T-helper 1 cell treated with Interleukin-12 subunit alpha and Interleukin-12 subunit beta and Interleukin-4 antibody, amounts not matched to agents 30 μg/mL and 1 μg/mL, for 36 hours (primary cell): Measurements from ENCODE around the gene GRIN3B.

Experiments
- H3K27ac Mint-ChIP-seq: one replicate; pipeline ENCODE4 v1.8.0; 2021; ENCODE audit warnings: mild to moderate bottlenecking, mixed read lengths
- H3K27me3 Mint-ChIP-seq: one replicate; pipeline ENCODE4 v1.8.0; 2021; ENCODE audit warnings: low read depth, mixed read lengths
- H3K36me3 Mint-ChIP-seq: one replicate; pipeline ENCODE4 v1.8.0; 2021; ENCODE audit warnings: low read depth, mixed read lengths
- H3K4me1 Mint-ChIP-seq: one replicate; pipeline ENCODE4 v1.8.0; 2021; ENCODE audit warnings: low read depth, mixed read lengths
- H3K4me3 Mint-ChIP-seq: one replicate; pipeline ENCODE4 v1.8.0; 2021; ENCODE audit warnings: mild to moderate bottlenecking, moderate library complexity, mixed read lengths
- H3K9me3 Mint-ChIP-seq: one replicate; pipeline ENCODE4 v1.8.0; 2021; ENCODE audit warnings: mixed read lengths

GRIN3B gene

GRCh38 chr19:1004803-1005664 lies 4.8 kb downstream of the GRIN3B start:
- H3K4me3 Mint-ChIP-seq: no peak overlapping the region
- peaks cover 10% of the 10 kb centered on the region for H3K27me3 Mint-ChIP-seq
- peaks cover 8% of the 10 kb centered on the region for H3K36me3 Mint-ChIP-seq
- no peaks in the 10 kb centered on the region for H3K9me3 Mint-ChIP-seq
- no peak overlapping the region for H3K27ac Mint-ChIP-seq
- no peaks in the 10 kb centered on the region for H3K4me1 Mint-ChIP-seq

GRCh38 chr19:1006711-1007398 lies 6.6 kb downstream of the GRIN3B start:
- Mint-ChIP-seq H3K9me3 (no peaks in the 10 kb centered on the region), H3K36me3 (peaks cover 8% of the 10 kb centered on the region)

GRCh38 chr19:1007399-1008251 lies 7.4 kb downstream of the GRIN3B start:
- H3K4me1 Mint-ChIP-seq: no peaks in the 10 kb centered on the region
- H3K9me3 Mint-ChIP-seq: no peaks in the 10 kb centered on the region
- H3K4me3 Mint-ChIP-seq: no peak overlapping the region
- H3K36me3 Mint-ChIP-seq: peaks cover 8% of the 10 kb centered on the region
- peaks cover 2% of the 10 kb centered on the region for H3K27me3 Mint-ChIP-seq
- no peak overlapping the region for H3K27ac Mint-ChIP-seq

More at GRCh38 chr19:1006711-1007398, 6.6 kb downstream of the GRIN3B start:
- H3K27ac Mint-ChIP-seq: no peak overlapping the region
- H3K4me1 Mint-ChIP-seq: no peaks in the 10 kb centered on the region
- no peak overlapping the region for H3K4me3 Mint-ChIP-seq
- peaks cover 5% of the 10 kb centered on the region for H3K27me3 Mint-ChIP-seq

GRCh38 chr19:1008268-1009040 lies 8.2 kb downstream of the GRIN3B start:
- no peaks in the 10 kb centered on the region for H3K9me3 Mint-ChIP-seq
- H3K27ac Mint-ChIP-seq: no peak overlapping the region
- H3K27me3 Mint-ChIP-seq: no peaks in the 10 kb centered on the region
- no peak overlapping the region for H3K4me3 Mint-ChIP-seq
- no peaks in the 10 kb centered on the region for H3K4me1 Mint-ChIP-seq
- peaks cover 8% of the 10 kb centered on the region for H3K36me3 Mint-ChIP-seq

GRCh38 chr19:1009041-1009980 lies 9.1 kb downstream of the GRIN3B start:
- no peaks in the 10 kb centered on the region for H3K9me3 Mint-ChIP-seq

GRCh38 chr19:1009981-1010538 lies 9.8 kb downstream of the GRIN3B start:
- no peaks in the 10 kb centered on the region for H3K9me3 Mint-ChIP-seq
- peaks cover 10% of the 10 kb centered on the region for H3K36me3 Mint-ChIP-seq
- no peak overlapping the region for H3K27ac Mint-ChIP-seq
- H3K4me3 Mint-ChIP-seq: no peak overlapping the region
- peaks cover 2% of the 10 kb centered on the region for H3K4me1 Mint-ChIP-seq
- no peaks in the 10 kb centered on the region for H3K27me3 Mint-ChIP-seq

More at GRCh38 chr19:1009041-1009980, 9.1 kb downstream of the GRIN3B start:
- Mint-ChIP-seq H3K27ac (no peak overlapping the region), H3K4me3 (no peak overlapping the region), H3K27me3 (no peaks in the 10 kb centered on the region), H3K4me1 (peaks cover 2% of the 10 kb centered on the region), H3K36me3 (peaks cover 10% of the 10 kb centered on the region)

GRCh38 chr19:1010586-1011510 lies 10.6 kb downstream of the GRIN3B start:
- no peak overlapping the region for H3K27ac Mint-ChIP-seq

GRCh38 chr19:1011831-1012333 lies 11.7 kb downstream of the GRIN3B start:
- Mint-ChIP-seq H3K4me1 (peaks cover 3% of the 10 kb centered on the region), H3K9me3 (no peaks in the 10 kb centered on the region), H3K27me3 (no peaks in the 10 kb centered on the region), H3K36me3 (peaks cover 6% of the 10 kb centered on the region), H3K4me3 (no peak overlapping the region), H3K27ac (no peak overlapping the region)

More at GRCh38 chr19:1010586-1011510, 10.6 kb downstream of the GRIN3B start:
- Mint-ChIP-seq H3K36me3 (peaks cover 10% of the 10 kb centered on the region), H3K9me3 (no peaks in the 10 kb centered on the region), H3K4me3 (no peak overlapping the region), H3K4me1 (peaks cover 2% of the 10 kb centered on the region), H3K27me3 (no peaks in the 10 kb centered on the region)

GRCh38 chr19:1012334-1012733 lies 12.1 kb downstream of the GRIN3B start:
- no peak overlapping the region for H3K4me3 Mint-ChIP-seq
- H3K4me1 Mint-ChIP-seq: peaks cover 8% of the 10 kb centered on the region
- H3K27ac Mint-ChIP-seq: no peak overlapping the region
- H3K36me3 Mint-ChIP-seq: peaks cover 4% of the 10 kb centered on the region
- no peaks in the 10 kb centered on the region for H3K9me3 Mint-ChIP-seq
- H3K27me3 Mint-ChIP-seq: no peaks in the 10 kb centered on the region

GRCh38 chr19:1013218-1013617 lies 13.0 kb downstream of the GRIN3B start:
- H3K4me1 Mint-ChIP-seq: peaks cover 13% of the 10 kb centered on the region

GRCh38 chr19:1014161-1015060 lies 14.2 kb downstream of the GRIN3B start:
- Mint-ChIP-seq H3K27me3 (no peaks in the 10 kb centered on the region), H3K36me3 (peaks cover 4% of the 10 kb centered on the region), H3K9me3 (no peaks in the 10 kb centered on the region), H3K4me3 (no peak overlapping the region), H3K27ac (no peak overlapping the region), H3K4me1 (peaks cover 18% of the 10 kb centered on the region)

More at GRCh38 chr19:1013218-1013617, 13.0 kb downstream of the GRIN3B start:
- Mint-ChIP-seq H3K27me3 (no peaks in the 10 kb centered on the region), H3K27ac (no peak overlapping the region), H3K4me3 (no peak overlapping the region), H3K9me3 (no peaks in the 10 kb centered on the region), H3K36me3 (peaks cover 4% of the 10 kb centered on the region)
